NCI-H345 treated with DMSO at 0.1 percent for 48 hours (cell line): ENCODE measurements around the gene GSC2.

Experiments used
- DNase-seq: peaks from one replicate; lab custom pipeline; 2025; ENCODE audit not compliant: unreplicated experiment; lab: John Stamatoyannopoulos, UW

GSC2 gene

GRCh38 chr22:19103880-19104821, 45.9 kb downstream of the GSC2 start:
- no peak for DNase-seq

- DNase-seq = no peak
These were observed 51.9 kb downstream of the GSC2 start for GRCh38 chr22:19098157-19098556.

- no peak for DNase-seq
These were observed 52.6 kb downstream of the GSC2 start for GRCh38 chr22:19097518-19097917.
